ENCODE data around the gene GRM8. TPM values are rescaled to one million over a fixed set of nuclear protein-coding genes. Genes with fewer than 3 reads are reported as not detected.

GRM8 gene
- total RNA-seq, 8 experiments from 2014 or later, result 0.35 to 4.8 (median 2.7) TPM; not detected in 1

DNA sequence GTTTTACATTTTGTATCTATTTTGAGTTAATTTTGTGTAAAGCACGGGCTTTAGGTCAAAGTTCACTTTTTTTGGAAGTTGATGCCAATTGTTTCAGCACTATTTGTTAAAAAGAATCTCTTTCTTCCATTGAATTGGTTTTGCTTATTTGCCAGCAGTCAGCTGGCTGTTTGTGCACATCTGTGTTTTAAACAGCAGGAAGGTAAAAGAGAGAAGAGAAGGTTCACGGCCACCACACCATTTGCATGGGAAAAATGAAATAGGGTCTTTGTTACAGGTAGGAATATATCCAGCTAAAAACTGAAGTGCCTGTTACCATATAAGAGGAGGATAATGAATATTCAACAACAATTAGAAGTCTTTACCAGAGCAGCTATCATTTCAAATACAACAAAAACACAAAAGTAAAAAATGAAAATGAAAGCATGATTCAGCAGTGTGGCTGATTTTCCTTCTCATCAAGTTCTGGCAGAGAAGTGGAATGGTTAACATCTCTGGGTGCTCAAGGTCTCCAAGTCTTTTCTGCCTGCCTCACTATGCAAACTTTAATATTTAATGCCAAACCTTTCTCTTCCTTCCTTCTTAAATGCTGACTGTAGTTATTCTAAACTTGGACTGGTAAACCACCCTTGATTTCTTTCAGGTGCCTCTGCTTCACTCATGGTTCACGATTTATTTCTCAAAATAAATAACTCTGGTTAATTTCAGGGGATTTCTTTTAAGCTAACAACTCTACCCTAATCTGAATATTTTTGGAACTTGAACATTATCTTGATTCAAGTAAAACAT, 841.5 kb downstream of the GRM8 start:
- 0 to 100% (median 25%) methylated on average over 1 to 3 of the region's 3 CpGs; no CpG with 5 or more reads in 1 of the 10 experiments for WGBS, 10 experiments
- ATAC-seq (replicated peaks in 6 of 8), result no peak

GRCh38 chr7:126403040-126403439, 849.7 kb downstream of the GRM8 start:
- in situ Hi-C loops (cut with MboI; ENCODE audit: low pct_unique_long_range_greater_than_20kb in 2 of 9, low sequenced_read_pairs in 9 of 9, unreplicated experiment in 9 of 9), result no loop called here
- no peak overlapping the region for H3K27ac ChIP-seq
- WGBS, 10 experiments, result 0 to 100% (median 86%) methylated on average over 1 of the region's 1 CpG; no CpG with 5 or more reads in 1 of the 10 experiments
- ATAC-seq (replicated peaks in 6 of 8), result no peak
- H3K4me3 ChIP-seq, result no peak overlapping the region
- no peaks in the 10 kb centered on the region for H3K4me1 ChIP-seq (replicated peaks in 1 of 2)

More for the DNA sequence above, 841.5 kb downstream of the GRM8 start:
- Histone ChIP-seq H3K4me3 (no peak overlapping the region), H3K4me1 (replicated peaks in 1 of 2) (no peaks in the 10 kb centered on the region), H3K27ac (no peak overlapping the region)
- in situ Hi-C loops (cut with MboI; ENCODE audit: low pct_unique_long_range_greater_than_20kb in 2 of 9, low sequenced_read_pairs in 9 of 9, unreplicated experiment in 9 of 9), result no loop called here

DNA sequence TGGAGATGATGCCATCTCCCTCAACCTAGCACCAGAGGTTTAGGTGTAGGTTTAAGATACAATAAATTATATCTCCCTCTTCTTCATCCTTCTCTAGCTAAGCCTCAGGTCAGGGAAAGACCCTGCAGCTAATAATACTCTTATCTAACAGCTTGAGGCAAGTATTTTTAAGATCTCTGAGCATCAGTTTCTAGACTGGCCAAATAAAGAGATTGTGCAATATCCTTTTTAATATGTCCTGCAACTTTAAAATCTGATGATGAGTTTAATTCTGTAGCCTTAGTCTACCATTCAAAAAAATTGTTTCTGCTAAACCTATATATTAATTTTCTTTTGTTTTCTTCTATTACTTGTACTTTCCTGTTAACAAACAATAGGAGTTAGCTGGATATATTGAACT, 850.8 kb downstream of the GRM8 start:
- no peak overlapping the region for H3K4me3 ChIP-seq
- no peaks in the 10 kb centered on the region for H3K4me1 ChIP-seq (replicated peaks in 1 of 2)
- H3K27ac ChIP-seq, result no peak overlapping the region
- ATAC-seq (replicated peaks in 6 of 8), result no peak
- in situ Hi-C loops (cut with MboI; ENCODE audit: low pct_unique_long_range_greater_than_20kb in 2 of 9, low sequenced_read_pairs in 9 of 9, unreplicated experiment in 9 of 9), result no loop called here

DNA sequence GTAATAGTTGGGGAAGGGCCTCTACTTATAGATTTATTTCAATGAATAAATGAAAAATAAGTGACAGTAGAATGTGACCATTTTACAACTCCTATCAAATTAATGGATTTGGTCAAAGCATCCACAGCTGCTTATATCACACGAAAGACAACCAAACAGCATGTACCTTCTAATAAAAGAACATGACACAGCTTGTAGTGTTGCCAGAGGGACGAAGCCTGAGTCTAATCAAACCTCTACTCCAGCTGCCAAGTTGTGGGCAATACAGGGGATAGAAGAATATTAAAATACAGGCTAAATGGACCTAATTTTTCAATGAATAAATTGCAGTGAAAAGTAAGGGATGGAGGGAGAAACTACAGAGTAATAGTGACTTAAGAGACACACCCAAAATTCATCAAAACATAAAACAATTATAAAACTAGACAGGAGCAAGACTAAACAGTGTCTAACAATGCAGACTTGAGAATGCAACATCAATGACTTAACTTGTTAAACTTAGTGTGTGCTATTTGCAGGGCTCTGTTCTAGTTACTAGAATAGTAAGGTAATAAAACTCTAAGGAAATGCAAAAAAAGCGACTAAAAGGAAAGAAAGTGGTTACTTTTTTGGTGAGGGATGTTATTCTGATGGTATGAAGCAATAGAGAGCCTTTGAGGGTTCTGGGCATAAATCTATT, 853.8 kb downstream of the GRM8 start:
- in situ Hi-C loops (cut with MboI; ENCODE audit: low pct_unique_long_range_greater_than_20kb in 2 of 9, low sequenced_read_pairs in 9 of 9, unreplicated experiment in 9 of 9), result no loop called here
- no peak overlapping the region for H3K27ac ChIP-seq
- 0 to 95% (median 69%) methylated on average over 1 to 3 of the region's 3 CpGs for WGBS, 10 experiments
- no peak for ATAC-seq (replicated peaks in 6 of 8)
- no peak overlapping the region for H3K4me3 ChIP-seq
- no peaks in the 10 kb centered on the region for H3K4me1 ChIP-seq (replicated peaks in 1 of 2)

DNA sequence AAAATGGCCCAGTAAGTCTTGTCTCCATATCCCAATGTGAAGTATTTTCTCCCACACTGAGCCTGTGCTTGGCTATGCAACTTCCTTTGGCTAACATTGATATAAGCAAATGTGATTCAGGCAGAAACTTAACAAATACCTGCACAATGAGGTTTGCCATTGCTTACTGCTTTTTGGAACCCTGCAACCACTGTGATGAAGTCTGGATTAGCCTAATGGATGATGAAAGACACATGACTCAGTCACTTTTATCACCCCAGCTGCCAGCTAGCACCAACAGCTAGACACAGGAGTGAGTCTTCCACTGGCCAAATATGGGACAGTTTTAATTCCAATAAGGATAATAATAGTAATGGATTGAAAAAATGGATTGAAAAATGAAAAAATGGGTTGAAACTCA, 854.5 kb downstream of the GRM8 start:
- H3K27ac ChIP-seq, result no peak overlapping the region
- no peak overlapping the region for H3K4me3 ChIP-seq
- no peak for ATAC-seq (replicated peaks in 6 of 8)
- in situ Hi-C loops (cut with MboI; ENCODE audit: low pct_unique_long_range_greater_than_20kb in 2 of 9, low sequenced_read_pairs in 9 of 9, unreplicated experiment in 9 of 9), result no loop called here
- no peaks in the 10 kb centered on the region for H3K4me1 ChIP-seq (replicated peaks in 1 of 2)

GRCh38 chr7:126394406-126394805, 858.3 kb downstream of the GRM8 start:
- Histone ChIP-seq H3K4me1 (replicated peaks in 1 of 2) (no peaks in the 10 kb centered on the region), H3K27ac (no peak overlapping the region), H3K4me3 (no peak overlapping the region)
- ATAC-seq (replicated peaks in 6 of 8), result no peak
- in situ Hi-C loops (cut with MboI; ENCODE audit: low pct_unique_long_range_greater_than_20kb in 2 of 9, low sequenced_read_pairs in 9 of 9, unreplicated experiment in 9 of 9), result no loop called here
- whole genome bisulfite sequencing, 10 experiments, result 12 to 100% (median 78%) methylated on average over 2 to 7 of the region's 7 CpGs; no CpG with 5 or more reads in 2 of the 10 experiments

Other genes starting within 250 kb of the GRM8 start
- gene ZNF800, start 139.8 kb upstream of the GRM8 start, total RNA-seq, result 10 to 100 TPM; 13.7 to 32.1 (median 23.5) TPM

All from motor neuron (in vitro differentiated cells).